AG09309 (cell line): Measurements from ENCODE around the gene CDH4.

Source experiments
- DNase-seq: peaks from one replicate; pipeline ENCODE4 v3.0.0-alpha.2; 2010; ENCODE audit warnings: low read depth
- H3K4me3 ChIP-seq: 2 replicates; pipeline ENCODE4 v1.5.1; 2011; ENCODE audit warnings: mild to moderate bottlenecking, low read depth, low read length, moderate library complexity; ENCODE audit not compliant: control insufficient read depth
- TF ChIP-seq, protein P1 (sequence below): IDR thresholded peaks from 2 replicates; pipeline ENCODE4 v1.5.1; 2011; ENCODE audit warnings: mild to moderate bottlenecking, low read depth, low read length, inconsistent platforms; ENCODE audit not compliant: insufficient read depth, control insufficient read depth; ENCODE audit errors: missing control alignments

CDH4 gene

DNA sequence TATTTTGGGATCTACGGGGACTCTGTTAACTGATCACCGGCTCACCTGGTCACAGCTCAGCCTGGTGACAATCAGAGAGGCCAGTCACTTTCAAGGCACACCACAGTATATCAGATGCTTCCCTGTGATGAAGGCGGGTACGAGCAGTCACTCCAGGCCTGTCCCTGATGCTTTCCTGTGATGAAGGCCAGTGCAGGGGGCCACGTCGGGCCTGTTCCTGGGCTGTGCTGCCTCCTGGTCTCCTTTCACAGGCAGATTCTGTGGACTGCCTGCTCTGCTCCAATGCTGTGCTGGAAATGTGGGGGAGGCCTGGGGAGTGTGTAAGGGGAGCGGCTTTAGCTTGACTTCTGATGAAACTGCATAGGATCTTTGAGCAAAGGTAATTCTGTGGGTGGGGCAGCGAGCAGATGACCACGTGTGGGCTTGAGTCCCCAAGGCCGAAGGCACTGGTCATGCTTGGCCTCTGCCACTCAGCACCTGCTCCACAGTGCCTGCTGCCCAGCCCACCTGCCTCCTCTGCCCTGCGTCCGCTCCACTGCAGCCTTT, 441.1 kb downstream of the CDH4 start:
- DNase-seq = no peak
- no peak overlapping the region for H3K4me3 ChIP-seq
- TF ChIP-seq, protein P1, sequence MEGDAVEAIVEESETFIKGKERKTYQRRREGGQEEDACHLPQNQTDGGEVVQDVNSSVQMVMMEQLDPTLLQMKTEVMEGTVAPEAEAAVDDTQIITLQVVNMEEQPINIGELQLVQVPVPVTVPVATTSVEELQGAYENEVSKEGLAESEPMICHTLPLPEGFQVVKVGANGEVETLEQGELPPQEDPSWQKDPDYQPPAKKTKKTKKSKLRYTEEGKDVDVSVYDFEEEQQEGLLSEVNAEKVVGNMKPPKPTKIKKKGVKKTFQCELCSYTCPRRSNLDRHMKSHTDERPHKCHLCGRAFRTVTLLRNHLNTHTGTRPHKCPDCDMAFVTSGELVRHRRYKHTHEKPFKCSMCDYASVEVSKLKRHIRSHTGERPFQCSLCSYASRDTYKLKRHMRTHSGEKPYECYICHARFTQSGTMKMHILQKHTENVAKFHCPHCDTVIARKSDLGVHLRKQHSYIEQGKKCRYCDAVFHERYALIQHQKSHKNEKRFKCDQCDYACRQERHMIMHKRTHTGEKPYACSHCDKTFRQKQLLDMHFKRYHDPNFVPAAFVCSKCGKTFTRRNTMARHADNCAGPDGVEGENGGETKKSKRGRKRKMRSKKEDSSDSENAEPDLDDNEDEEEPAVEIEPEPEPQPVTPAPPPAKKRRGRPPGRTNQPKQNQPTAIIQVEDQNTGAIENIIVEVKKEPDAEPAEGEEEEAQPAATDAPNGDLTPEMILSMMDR = no peak

DNA sequence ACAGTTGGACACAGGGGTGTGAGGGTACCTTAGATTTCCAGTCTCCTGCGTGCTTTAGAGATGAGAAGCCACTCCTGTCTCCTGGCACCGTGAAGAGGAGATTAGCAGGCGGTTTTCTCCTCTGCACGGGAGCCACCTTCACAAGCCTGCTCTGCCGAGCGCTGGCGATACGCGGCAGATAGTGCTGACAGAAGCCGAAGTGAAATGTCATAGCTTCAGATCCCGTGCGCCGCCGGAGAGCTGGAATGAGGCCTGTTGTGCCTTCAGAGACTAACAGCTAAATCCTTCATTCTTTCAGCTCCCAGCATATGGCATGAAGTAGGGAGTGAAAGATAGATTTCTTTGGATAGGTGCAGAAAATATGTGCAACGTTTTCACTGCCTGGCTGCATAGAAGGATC, 442.6 kb downstream of the CDH4 start:
- DNase-seq = no peak
- no peak overlapping the region for H3K4me3 ChIP-seq
- TF ChIP-seq, protein P1 = no peak

DNA sequence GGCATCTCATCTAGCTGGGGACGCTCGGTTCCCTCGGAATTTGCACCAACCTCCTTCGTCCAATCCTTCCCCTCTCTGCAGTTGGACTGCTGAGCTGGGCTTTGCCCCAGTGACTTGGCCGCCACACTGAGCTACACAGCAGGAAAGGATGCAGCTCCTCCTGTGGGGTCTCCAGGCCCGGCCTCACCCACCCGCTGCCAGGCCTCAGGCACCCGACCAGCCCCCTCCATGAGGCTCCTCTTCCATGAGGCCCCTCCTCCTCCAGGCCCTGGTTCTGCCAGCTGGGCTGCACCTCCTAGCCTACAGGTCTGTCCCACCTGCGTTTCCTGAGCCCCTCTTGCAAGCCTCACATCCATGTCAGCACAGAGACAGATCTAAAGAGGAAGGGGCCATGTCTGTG, 443.7 kb downstream of the CDH4 start:
- TF ChIP-seq, protein P1 = no peak
- no peak for DNase-seq
- no peak overlapping the region for H3K4me3 ChIP-seq

DNA sequence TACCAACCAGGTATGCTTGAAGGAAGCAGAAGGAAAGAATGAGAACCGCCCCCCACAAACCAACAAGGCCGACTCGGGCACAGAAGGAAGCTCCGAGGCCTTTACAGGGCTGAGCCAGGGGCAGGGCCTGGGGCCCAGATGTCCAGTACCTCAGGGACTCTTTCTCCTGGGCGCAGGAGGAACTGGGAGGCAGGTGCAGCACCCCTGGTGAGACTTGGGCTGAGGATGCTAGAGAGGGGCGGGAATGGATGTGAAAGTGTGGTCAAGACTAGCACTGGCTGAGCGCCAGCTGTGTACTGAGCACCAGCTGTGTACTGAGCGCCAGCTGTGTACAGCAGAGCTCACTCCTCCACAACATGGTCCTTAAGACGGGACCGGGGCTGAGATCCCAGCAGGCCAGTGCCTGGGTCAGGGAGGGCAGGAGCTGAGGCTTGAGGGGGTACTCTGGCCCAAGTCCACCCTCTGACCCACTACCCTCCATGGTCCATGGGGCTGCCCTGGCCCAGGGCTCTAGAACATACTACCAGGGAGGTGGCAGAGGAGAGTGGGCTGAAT, 444.2 kb downstream of the CDH4 start:
- H3K4me3 ChIP-seq = no peak overlapping the region
- TF ChIP-seq, protein P1 = no peak
- DNase-seq = no peak

DNA sequence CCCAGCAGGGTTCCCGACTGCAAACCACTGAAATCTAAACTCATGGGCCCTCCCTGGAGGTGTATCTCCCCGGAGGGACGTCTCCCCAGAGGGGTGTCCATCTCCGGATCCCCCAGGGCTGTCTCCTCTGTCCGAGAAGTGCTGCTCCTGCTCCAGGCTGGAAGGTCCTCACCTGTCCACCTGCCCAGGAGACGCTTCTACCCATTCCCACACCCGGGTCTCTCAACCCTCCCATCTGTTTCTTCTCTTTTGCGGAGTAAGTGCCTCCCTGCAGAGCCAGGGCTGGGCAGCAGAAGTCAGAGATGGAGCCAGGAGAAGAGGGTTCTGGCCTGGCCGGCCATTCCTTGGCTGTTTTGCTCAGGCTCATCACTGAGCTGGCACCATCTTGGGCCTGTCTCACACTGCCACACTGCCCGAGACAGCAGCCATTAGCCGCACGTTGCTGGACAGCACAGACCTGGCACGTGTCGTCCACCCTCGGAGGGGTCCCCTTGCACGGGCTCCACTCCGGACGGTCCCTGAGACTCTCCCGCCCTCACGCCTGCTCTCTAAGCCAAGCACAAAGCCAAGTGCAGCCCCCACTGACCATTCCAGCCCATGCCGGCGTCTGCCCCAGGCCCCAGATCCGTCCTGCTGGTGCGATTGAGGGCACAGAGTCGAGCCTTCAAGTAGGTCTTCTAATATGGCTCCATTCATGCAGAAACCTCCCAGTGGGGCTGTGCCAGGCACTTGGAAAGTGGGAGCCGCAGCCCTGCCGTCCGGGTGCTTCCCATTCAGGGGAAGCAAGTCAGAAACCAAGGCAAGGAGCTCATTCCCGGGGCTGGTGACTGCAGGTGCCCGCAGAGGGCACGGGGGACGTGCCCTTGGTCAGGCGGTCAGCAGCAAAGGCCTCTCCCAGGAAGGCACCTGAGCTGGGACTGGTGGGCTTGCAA, 445.9 kb downstream of the CDH4 start:
- H3K4me3 ChIP-seq = no peak overlapping the region
- TF ChIP-seq, protein P1 = no peak
- no peak for DNase-seq

DNA sequence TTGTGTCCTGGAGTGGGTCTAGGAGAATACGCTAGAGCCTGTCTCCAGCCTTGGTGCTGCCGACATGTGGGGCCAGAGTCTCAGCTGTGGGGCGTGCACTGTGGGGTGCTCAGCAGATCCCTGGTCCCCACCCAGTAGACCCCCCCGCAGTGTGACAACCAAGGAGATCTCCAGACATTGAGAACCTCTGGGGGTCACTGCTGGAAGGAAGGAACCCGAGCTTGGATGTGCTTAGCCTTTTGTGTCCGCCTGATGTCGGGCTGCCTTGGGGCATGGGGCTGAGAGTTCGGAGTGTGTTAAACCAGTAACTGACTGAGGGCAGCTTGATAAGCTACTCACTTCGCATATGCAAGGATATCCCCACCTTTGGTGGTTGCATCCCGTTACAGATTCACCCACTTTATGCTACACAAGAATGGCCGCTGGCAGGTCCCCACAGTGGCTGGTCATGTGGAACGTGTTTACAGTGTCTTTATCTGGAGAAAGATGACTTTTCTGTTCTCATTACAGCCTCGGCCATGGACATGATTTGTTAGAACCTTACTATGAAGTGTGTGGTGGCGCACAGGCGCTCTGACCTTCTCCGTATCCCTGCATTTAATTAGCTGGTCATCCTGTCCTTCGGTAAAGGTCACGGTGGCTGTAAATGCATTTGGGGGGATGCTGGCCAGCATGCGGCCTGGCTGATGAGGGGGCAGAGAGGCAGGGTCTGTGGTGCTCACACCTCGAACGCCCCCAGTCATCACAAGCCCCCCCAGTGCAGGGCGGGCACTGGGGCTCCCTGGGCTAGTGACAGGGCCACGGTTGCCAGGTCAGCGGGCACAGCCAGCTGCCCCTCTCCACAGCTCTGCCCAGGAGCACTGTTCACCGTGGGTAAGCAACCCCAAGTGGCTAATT, 446.8 kb downstream of the CDH4 start:
- TF ChIP-seq, protein P1 = no peak
- DNase-seq = no peak
- no peak overlapping the region for H3K4me3 ChIP-seq
